Right lung (tissue), 5 donors: ENCODE results near the gene ZNF200. TPM values are rescaled to one million over a fixed set of nuclear protein-coding genes. Genes with fewer than 3 reads are reported as not detected.
"Not testable (repeated sequence)": the region's sequence is repeated elsewhere in the genome, so short reads cannot be mapped to it uniquely, and the experiment has no call there.

Experiments
- DNase-seq, 2 donors: peaks; one replicate each; pipeline ENCODE4 v3.0.0-alpha.2; 2013
- polyA plus RNA-seq, 5 donors: library from polyadenylated mRNA; unstranded; fragments of 120-200 nt; gene quantifications; one replicate each; pipeline versions ENCODE4 v1.2.1 to v1.2.3, GENCODE V29; 2013; ENCODE audit warnings: inconsistent platforms in 1 of 5, low replicate concordance in 1 of 5; ENCODE audit not compliant: insufficient read length in 5 of 5, insufficient read depth in 1 of 5

Gene ZNF200
- polyA plus RNA-seq, 5 donors: 11.3 to 15.4 (median 13.7) TPM

DNA sequence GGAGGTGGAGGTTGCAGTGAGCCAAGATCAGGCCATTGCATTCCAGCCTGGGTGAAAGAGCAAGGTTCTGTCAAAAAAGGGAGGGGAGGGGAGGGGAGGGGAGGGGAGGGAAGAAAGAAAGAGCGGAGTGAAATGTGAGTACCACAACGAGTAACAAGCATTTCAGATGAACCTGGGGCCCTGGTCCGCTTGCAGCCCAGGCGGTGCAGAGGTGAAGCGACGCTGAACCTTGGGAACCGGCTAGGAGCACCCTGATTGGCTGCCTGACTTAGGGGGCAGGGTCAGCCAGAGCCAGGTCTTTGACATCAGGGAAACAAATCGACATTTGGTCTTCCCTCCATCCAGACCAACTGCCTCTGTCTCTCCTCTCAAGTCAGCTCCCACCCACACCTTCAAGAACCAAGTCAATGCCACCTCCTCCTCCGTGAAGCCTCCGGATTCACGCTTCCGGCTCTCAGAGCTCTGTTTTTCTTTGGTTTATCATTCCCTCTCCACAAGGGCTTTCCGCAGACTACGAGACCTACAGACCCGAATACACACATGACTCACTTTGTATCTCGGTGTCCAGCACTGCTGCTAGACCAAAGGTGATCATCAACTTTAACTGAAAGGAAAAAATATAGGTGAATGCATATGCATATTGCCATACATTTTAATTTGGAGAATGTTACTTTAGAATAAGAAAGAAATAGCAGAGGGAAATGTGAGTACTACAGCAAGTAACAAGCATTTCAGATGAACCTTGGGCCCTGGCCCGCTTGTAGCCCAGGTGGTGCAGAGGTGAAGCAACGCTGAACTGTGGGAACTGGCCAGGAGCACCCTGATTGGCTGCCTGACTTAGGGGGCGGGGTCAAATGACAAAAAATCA lies 27.6 kb downstream of the ZNF200 start:
- no peak for DNase-seq

- DNase-seq: not testable (repeated sequence)
These were observed 29.0 kb downstream of the ZNF200 start for GRCh38 chr16:3205939-3206338.

GRCh38 chr16:3202903-3203539 lies 31.9 kb downstream of the ZNF200 start:
- DNase-seq: no peak

GRCh38 chr16:3198334-3199072 lies 36.5 kb downstream of the ZNF200 start:
- no peak for DNase-seq

GRCh38 chr16:3197694-3198333 lies 37.1 kb downstream of the ZNF200 start:
- DNase-seq: not testable (repeated sequence)

DNA sequence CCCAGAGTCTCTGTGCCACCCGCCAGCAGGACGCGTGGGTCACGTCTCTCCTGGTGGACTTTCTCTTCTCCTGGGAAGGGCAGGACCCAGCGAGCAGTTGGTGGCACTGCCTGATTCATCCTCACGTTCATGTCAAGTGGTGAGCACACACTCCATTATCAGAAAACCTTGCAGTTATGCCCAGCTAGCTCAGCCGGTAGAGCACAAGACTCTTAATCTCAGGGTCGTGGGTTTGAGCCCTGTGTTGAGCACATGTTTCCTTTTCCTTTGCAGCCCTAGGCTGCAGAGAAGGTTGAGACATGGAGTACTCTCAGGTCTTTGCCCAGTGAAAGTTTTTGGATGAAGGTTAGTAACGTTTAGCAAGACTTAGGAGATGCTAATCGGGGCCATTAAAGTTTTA lies 39.0 kb downstream of the ZNF200 start:
- DNase-seq: no peak

DNA sequence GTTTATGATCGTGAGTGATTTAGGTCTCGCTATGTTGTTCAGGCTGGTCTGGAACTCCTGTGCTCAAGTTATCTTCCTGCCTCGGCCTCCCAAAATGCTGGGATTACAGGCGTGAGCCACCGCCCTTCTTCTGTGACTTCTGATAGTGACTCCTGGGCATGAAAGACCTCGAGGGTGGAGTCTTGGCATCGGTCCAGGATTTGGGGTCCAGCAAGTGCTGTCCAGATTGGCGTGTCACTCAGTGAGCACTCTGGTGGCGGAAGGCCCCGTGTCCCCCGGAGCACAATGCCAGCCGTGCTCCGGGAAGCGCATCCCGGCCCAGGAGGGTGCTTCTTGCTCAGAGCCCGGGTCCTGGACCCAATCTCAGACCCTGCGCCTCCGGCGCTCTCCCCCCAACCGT lies 40.2 kb downstream of the ZNF200 start:
- DNase-seq: no peak

DNA sequence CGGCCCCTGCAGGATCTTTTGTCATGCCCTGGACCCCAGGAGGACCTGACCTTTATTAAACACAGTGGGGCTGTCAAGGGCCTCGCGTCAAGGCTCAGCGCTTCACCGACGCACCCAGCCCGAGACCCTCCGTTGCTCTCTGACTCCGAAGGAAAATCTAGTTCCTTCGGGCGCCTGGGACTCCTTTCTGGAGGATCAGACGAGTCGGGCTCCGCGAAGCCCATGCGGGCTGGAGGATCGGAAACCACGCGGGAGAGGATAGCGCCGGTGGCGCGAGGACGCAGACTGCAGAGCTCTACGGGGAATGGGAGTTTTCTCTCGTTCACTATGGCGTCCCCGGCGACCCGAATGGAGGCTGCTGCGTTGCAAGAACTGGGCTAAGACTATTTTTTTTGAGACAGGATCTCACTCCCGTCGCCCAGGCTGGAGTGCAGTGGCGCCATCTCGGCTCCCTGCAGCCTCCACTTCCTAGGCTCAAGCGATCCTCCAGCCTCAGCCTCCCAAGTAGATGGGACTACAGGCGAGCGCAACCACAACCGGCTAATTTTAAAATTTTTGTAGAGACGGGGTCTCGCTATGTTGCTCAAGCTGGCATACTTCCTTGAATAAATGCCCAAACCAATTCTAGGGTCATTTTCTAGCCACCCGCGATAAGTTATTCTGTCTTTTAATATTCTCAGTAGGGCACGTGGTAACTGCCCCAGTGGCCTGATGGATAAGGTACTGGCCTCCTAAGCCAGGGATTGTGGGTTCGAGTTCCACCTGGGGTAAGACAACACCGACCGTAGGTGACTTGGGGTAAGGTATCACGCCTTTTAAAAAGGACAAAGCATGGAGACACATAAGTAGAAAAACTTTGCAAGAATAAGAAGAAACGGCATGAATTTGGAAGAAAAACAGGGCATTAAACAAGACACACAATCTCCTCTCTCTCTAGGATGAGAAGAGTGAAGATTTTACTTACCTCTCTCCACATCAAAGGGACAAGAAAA lies 41.4 kb downstream of the ZNF200 start:
- DNase-seq: no peak

DNA sequence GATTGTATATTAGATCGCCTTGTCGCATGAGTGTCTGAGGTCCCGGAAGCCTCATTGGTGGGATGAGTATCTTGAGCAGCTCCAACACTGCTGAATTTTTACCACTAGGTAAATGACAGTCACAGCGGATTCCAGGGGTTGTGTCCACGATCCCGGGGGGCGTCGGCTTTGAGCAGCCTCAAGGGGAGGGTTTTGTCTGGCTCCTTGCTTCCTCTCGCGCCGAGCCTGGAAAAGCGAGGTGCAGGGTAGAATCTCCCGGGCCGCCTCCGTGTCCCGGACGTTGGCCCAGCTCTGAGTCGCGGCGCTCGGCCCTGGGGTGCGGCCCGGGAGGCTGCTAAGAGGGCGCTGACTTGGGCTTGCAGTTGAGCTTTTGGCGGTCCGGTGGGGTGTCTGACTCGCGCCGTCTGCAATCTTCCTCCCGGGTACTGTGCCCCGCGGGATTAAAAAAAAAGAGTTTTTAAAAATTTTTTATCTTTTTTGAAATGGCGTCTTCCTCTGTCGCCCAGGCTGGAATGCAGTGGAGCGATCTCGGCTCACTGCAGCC lies 42.4 kb downstream of the ZNF200 start:
- DNase-seq: no peak

DNA sequence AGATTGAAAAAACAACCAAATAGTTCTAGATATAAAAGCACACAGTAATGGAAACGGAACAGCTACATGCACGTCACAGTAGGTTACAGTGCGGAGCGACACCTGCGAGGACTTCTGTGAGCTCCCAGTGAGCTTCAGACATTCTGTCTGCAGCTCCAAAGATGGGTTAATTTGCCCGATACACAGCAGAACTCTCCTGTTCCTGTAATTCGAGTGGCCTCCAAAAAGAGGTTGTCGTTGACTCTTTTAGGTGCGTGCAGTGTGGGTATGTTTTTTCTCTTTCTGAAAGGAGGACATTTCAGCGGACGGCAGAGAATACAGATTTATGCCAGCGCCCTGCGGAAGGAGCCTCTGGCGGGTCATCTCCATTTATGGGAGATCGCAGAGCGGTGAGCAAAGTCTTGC lies 44.0 kb downstream of the ZNF200 start:
- no peak for DNase-seq

GRCh38 chr16:3189869-3190268 lies 45.1 kb downstream of the ZNF200 start:
- DNase-seq: no peak

- DNase-seq: no peak
These were observed 45.8 kb downstream of the ZNF200 start for GRCh38 chr16:3188925-3189825.

- DNase-seq: no peak
These were observed 46.4 kb downstream of the ZNF200 start for GRCh38 chr16:3188675-3188924.

DNA sequence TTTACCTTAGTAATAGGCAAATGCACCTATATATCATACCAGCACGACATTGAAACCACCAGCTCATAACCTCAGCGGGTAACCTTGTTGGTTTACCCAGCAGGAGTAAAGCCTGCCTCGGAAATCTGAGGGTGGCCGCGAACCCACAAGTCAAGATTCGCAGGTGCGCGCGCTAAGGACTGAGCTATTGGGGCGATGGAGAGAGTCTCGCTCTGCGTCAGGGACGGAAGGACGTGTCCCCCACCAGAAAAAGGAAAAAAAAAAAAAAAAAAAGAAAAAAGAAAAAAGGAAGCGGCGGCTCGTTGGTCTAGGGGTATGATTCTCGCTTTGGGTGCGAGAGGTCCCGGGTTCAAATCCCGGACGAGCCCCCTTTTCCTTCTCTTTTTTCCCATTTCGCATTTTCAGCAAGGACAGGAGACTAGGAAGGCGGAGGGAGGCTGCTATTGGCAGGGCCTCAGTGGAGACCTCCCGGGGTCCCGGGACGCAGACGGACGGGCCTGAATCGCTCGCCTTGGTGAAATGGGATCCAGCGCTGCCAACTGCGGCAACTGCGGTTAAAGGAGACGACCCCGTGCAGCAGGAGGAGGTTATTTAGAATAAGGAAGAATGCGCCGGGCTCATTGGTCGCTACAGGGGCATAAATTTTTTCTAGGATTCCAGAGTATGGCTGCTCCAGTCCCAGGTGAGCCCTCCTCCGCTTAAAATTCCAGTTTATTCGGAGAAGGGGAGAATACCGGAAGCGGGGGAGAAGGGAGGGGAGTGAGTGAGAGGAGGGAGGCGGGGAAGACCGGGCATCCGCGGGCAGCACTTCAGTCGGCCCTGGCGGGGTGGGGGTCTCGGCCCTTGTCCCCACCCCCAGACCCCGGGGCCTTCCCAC lies 46.9 kb downstream of the ZNF200 start, which contains the start of gene OR1F1:
Gene OR1F1, plus strand, starts transcription at position 407 of the 877 bp plus-strand sequence.
- DNase-seq: no peak

DNA sequence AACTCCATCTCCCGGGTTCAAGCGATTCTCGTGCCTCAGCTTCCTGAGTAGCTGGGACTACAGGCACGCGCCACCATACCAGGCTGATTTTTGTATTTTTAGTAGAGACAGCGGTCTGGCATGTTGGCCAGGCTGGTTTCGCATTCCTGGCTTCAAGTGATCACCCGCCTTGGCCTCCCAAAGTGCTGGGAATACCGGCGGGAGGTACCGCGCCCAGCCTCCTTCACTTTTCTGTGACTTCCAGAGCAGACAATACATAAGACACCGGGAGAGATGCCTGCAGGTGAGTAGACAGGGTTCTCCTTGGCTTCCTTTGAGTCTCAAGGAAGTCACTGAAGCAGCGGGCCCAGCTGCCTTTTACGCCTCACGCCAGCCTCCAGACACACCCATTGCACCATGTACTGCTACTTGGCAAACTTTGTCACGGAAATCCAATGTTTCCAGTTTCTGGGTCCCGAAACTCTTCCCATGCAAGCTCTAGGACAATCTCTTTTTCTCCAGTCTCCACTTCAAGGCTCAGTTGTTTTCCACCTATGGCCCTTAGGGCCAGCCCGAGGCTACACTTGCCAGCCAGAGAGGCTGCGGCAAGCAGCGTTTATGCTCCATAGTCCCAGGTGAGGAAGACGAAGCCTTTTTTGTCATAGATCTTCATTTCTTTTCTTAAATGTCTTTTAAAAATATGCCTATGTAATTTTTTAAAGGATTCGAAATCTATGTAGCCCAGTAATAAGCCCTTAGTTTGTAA lies 47.8 kb downstream of the ZNF200 start:
- DNase-seq: no peak

GRCh38 chr16:3183445-3184139 lies 51.4 kb downstream of the ZNF200 start:
- DNase-seq: no peak
